ENCODE results near the gene PDIA3. TPM values are rescaled to one million over a fixed set of nuclear protein-coding genes. Genes with fewer than 3 reads are reported as not detected.

The PDIA3 gene
- total and polyA plus RNA-seq, 2 of the 13 experiments (the other 11 are each of a cell fraction or from before 2014, with no cell fraction given), result 238 to 433 TPM

DNA sequence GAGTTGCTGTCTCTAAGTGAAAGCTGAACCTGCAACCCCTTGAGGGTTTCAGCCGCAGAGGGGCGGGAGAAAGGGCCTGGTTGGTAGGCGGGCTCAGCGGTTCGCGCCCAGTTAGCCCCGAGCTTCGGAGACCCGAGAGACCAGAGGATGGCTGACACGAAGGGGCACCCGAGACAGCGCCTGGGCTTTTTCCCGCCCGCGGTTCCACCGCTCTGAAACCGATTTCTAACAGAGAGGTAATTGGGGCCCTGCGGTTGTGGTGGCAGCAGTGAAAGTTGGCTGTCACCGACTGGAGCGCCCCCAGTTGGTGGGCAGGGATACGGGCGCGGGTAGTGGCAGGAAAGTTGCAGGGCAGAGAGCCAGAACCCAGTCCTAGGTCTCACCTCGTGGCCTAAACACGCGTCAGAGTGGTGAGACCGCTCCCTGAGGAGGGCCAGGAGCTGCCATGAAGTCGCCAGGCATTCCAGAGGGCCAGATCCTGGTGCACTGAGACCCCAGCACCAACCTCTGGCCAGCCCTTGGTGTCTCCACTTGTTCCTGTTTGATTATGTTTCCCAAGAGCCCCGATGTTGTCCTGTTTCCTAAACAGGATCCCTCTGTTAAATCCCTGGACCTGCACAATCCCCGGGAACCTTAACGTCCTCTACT, 31.2 kb downstream of the PDIA3 start:
- Histone ChIP-seq H4K20me1 (ENCODE audit: insufficient read depth, low read length) (no peaks in the 10 kb centered on the region), H3K9ac (ENCODE audit: insufficient read depth, low read depth, low read length) (peak overlapping the region; percentile 75), H3K79me2 (ENCODE audit: insufficient read depth, low read length) (no peaks in the 10 kb centered on the region), H3K9me3 (ENCODE audit: low read length) (no peaks in the 10 kb centered on the region), H2AFZ (ENCODE audit: low read length) (peak overlapping the region; percentile 98), H3K4me1 (ENCODE audit: insufficient read depth, low read length) (peaks cover 15% of the 10 kb centered on the region), H3K4me2 (ENCODE audit: low read depth, low read length) (peak overlapping the region; percentile 99), H3K27me3 (ENCODE audit: control insufficient read depth in 1 of 2, insufficient read depth in 2 of 2, low read length in 2 of 2) (no peaks in the 10 kb centered on the region), H3K4me3 (replicated peaks in 1 of 3; ENCODE audit: insufficient read depth in 1 of 3, low read depth in 2 of 3, low read length in 3 of 3) (peak overlapping the region; percentile 65 to 97 (median 78)), H3K27ac (ENCODE audit: extremely low read length, insufficient read depth, low read length) (peak overlapping the region; percentile 86), H3K36me3 (replicated peaks in 1 of 2; ENCODE audit: control insufficient read depth in 1 of 2, insufficient read depth in 2 of 2, low read length in 2 of 2) (peaks cover 2 to 12% of the 10 kb centered on the region in 2 experiments; a peak in 1 of 5 replicates)
- ATAC-seq (peak; percentile 67), FAIRE-seq (no peak), DNase-seq (ENCODE audit: low spot score) (peak; percentile 58)
- BruUV-seq (replicated peaks), result TSS peak; percentile 58
- in situ Hi-C loops (cut with HindIII; ENCODE audit: extremely low pct_ligation_motif_present, low pct_unique_long_range_greater_than_20kb), result loop anchor here (10.0 kb wide), 1 partner anchor 263 kb away; the partner anchor contains the start of gene MAP1A
- ChIA-PET CTCF (ENCODE audit: low intra/inter-chr PET ratio, low total read pairs) (no interaction called here), POLR2A (interaction anchor here (1.0 to 4.0 kb wide), 7 partner anchors 12 to 407 kb away, joined by 3 to 34 read pairs (median 8); partner anchors contain the start of genes HYPK, MFAP1, PDIA3 and SERINC4)
- intact Hi-C loops (cut with micrococcal nuclease; ENCODE audit: unreplicated experiment), result loop anchor here (1.0 kb wide), 1 partner anchor 8 kb away; no protein-coding TSS in a partner anchor
- 0% methylated on average over 3 of the region's 31 CpGs for WGBS (ENCODE audit: low lambda C conversion rate)
- TF ChIP-seq ARID2 (CRISPR knock-in tag; IDR thresholded peaks at IDR 0.05; ENCODE audit: borderline replicate concordance), result no peak
- TF ChIP-seq ETS1 (CRISPR knock-in tag; IDR thresholded peaks at IDR 0.05), result no peak
- 0 out of 2 replicates have a peak, but pooled peaks have one; percentile 34 for TF ChIP-seq ZSCAN21 (CRISPR knock-in tag; IDR thresholded peaks at IDR 0.05; ENCODE audit: borderline replicate concordance)
- TF ChIP-seq KLF6 (CRISPR knock-in tag; IDR thresholded peaks at IDR 0.05), result 0 out of 2 replicates have a peak, but pooled peaks have one; percentile 41
- TF ChIP-seq, protein P1, sequence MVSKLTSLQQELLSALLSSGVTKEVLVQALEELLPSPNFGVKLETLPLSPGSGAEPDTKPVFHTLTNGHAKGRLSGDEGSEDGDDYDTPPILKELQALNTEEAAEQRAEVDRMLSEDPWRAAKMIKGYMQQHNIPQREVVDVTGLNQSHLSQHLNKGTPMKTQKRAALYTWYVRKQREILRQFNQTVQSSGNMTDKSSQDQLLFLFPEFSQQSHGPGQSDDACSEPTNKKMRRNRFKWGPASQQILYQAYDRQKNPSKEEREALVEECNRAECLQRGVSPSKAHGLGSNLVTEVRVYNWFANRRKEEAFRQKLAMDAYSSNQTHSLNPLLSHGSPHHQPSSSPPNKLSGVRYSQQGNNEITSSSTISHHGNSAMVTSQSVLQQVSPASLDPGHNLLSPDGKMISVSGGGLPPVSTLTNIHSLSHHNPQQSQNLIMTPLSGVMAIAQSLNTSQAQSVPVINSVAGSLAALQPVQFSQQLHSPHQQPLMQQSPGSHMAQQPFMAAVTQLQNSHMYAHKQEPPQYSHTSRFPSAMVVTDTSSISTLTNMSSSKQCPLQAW (CRISPR knock-in tag; IDR thresholded peaks at IDR 0.05), result peak; percentile 73; the same call in 1 of the 2 replicates
- peak; percentile 85 for TF ChIP-seq MAX (IDR thresholded peaks at IDR 0.05)
- TF ChIP-seq FOXK1 (CRISPR knock-in tag; IDR thresholded peaks at IDR 0.05; ENCODE audit: borderline replicate concordance, low read depth), result peak; percentile 51; the same call in 1 of the 2 replicates
- TF ChIP-seq, protein P2, sequence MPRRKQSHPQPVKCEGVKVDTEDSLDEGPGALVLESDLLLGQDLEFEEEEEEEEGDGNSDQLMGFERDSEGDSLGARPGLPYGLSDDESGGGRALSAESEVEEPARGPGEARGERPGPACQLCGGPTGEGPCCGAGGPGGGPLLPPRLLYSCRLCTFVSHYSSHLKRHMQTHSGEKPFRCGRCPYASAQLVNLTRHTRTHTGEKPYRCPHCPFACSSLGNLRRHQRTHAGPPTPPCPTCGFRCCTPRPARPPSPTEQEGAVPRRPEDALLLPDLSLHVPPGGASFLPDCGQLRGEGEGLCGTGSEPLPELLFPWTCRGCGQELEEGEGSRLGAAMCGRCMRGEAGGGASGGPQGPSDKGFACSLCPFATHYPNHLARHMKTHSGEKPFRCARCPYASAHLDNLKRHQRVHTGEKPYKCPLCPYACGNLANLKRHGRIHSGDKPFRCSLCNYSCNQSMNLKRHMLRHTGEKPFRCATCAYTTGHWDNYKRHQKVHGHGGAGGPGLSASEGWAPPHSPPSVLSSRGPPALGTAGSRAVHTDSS (CRISPR knock-in tag; conservative IDR thresholded peaks at IDR 0.05), result no peak
- TF ChIP-seq REL (CRISPR knock-in tag; conservative IDR thresholded peaks at IDR 0.05), result no peak
- peak; percentile 81 for TF ChIP-seq SALL1 (CRISPR knock-in tag; IDR thresholded peaks at IDR 0.05)
- TF ChIP-seq SNAPC2 (CRISPR knock-in tag; IDR thresholded peaks at IDR 0.05), result no peak
- TF ChIP-seq ZNF460 (CRISPR knock-in tag; IDR thresholded peaks at IDR 0.05; ENCODE audit: borderline replicate concordance), result peak; percentile 37; the same call in 1 of the 2 replicates
- TF ChIP-seq SRY (CRISPR knock-in tag; IDR thresholded peaks at IDR 0.05), result no peak; the same call in none of the 2 replicates
- no peak for TF ChIP-seq GZF1 (CRISPR knock-in tag; IDR thresholded peaks at IDR 0.05)
- TF ChIP-seq KLF15 (CRISPR knock-in tag; IDR thresholded peaks at IDR 0.05; ENCODE audit: borderline replicate concordance), result no peak
- no peak for TF ChIP-seq ZNF354B (CRISPR knock-in tag; IDR thresholded peaks at IDR 0.05)

Measured in HepG2 (cell line).